Endothelial cell of umbilical vein (primary cell): ENCODE data around the gene HABP2. TPM values are rescaled to one million over a fixed set of nuclear protein-coding genes. Genes with fewer than 3 reads are reported as not detected.

Experiments used
- BruUV-seq: library from RNA; stranded (reverse); fragments of 400-500 nt; replicated peaks from 2 replicates; lab custom pipeline; 2021; lab: Mats Ljungman, UMichigan
- CTCF ChIA-PET: fragments of 300-600, 350-600 bp; sonication (Branson Sonifier 250); formaldehyde crosslinking; loops from one replicate; lab custom pipeline; 2021; ENCODE audit warnings: antibody characterized with exemption, inconsistent platforms; lab: Charles Lee
- POLR2A ChIA-PET: fragments of 300-600, 350-600 bp; sonication (Branson Sonifier 250); formaldehyde crosslinking; loops from one replicate; lab custom pipeline; 2021; ENCODE audit warnings: antibody characterized with exemption, inconsistent platforms; lab: Charles Lee
- DNase-seq: peaks from one replicate; pipeline ENCODE4 v3.0.0-alpha.2; 2011; ENCODE audit warnings: low read depth, low spot score
- FAIRE-seq: peaks from 2 replicates; lab custom pipeline; 2011; peaks lifted over from hg19 to GRCh38; lab: Jason Lieb, UNC
- H2AFZ ChIP-seq: 2 replicates; pipeline ENCODE4 v1.6.0; 2012; ENCODE audit warnings: low read depth, low read length, control low read depth, inconsistent platforms
- H3K27ac ChIP-seq: 2 replicates; pipeline ENCODE4 v1.5.1; 2011; ENCODE audit warnings: low read depth, mild to moderate bottlenecking, control low read depth, low read length, moderate library complexity; ENCODE audit not compliant: insufficient read depth
- H3K27me3 ChIP-seq, 2 experiments: 2 replicates each; pipeline versions ENCODE4 v1.6.0 to v1.6.1; 2011; ENCODE audit warnings: low read length in 2 of 2, mixed read lengths in 1 of 2; ENCODE audit not compliant: control insufficient read depth in 2 of 2, insufficient read depth in 2 of 2
- H3K36me3 ChIP-seq, 2 experiments: 2 replicates in 1 of 2; 3 replicates in 1 of 2; pipeline ENCODE4 v1.5.1; 2011; ENCODE audit warnings: low read length in 2 of 2, mild to moderate bottlenecking in 1 of 2, moderate library complexity in 1 of 2; ENCODE audit not compliant: control insufficient read depth in 2 of 2, insufficient read depth in 2 of 2; ENCODE audit errors: extremely low read depth in 1 of 2
- H3K4me1 ChIP-seq: 3 replicates; pipeline ENCODE4 v1.5.1; 2011; ENCODE audit warnings: mild to moderate bottlenecking, low read length; ENCODE audit not compliant: control insufficient read depth, insufficient read depth; ENCODE audit errors: extremely low read depth
- H3K4me2 ChIP-seq: 2 replicates; pipeline ENCODE4 v1.6.1; 2011; ENCODE audit warnings: low read length, control low read depth, mixed read lengths; ENCODE audit not compliant: insufficient read depth
- H3K4me3 ChIP-seq, 3 experiments: fragments of 200-600 bp in 1 of 3; sonication (generic), shearing (Covaris generic) in 1 of 3; replicated peaks in 1 of 3; 2 replicates each; pipeline ENCODE4 v1.5.1; 2011 to 2016; ENCODE audit warnings: control low read depth in 3 of 3, low read length in 3 of 3, mild to moderate bottlenecking in 2 of 3, inconsistent platforms in 1 of 3, low read depth in 1 of 3, moderate library complexity in 1 of 3; ENCODE audit not compliant: insufficient read depth in 1 of 3
- H3K79me2 ChIP-seq: 2 replicates; pipeline ENCODE4 v1.6.0; 2012; ENCODE audit warnings: low read length, inconsistent platforms; ENCODE audit not compliant: control insufficient read depth, insufficient read depth
- H3K9ac ChIP-seq: replicated peaks from 2 replicates; pipeline ENCODE3; 2011; ENCODE audit warnings: low read length, control low read depth; ENCODE audit not compliant: insufficient read depth; ENCODE audit errors: extremely low read depth
- H3K9me1 ChIP-seq: replicated peaks from 3 replicates; pipeline ENCODE4 v1.6.0; 2011; ENCODE audit warnings: mild to moderate bottlenecking, low read length; ENCODE audit not compliant: control insufficient read depth, insufficient read depth; ENCODE audit errors: extremely low read depth
- H3K9me3 ChIP-seq: replicated peaks from 2 replicates; pipeline ENCODE4 v1.5.1; 2012; ENCODE audit warnings: low read length, inconsistent platforms; ENCODE audit not compliant: control insufficient read depth, insufficient read depth
- H4K20me1 ChIP-seq: replicated peaks from 2 replicates; pipeline ENCODE3; 2011; ENCODE audit warnings: mild to moderate bottlenecking, low read length; ENCODE audit not compliant: control insufficient read depth, insufficient read depth; ENCODE audit errors: extremely low read depth
- CTCF ChIP-seq, 2 donors: IDR thresholded peaks; 1 replicate in 1 of 2; 2 replicates in 1 of 2; pipeline ENCODE4 v1.5.1; 2011; ENCODE audit warnings: low read length in 2 of 2, mild to moderate bottlenecking in 2 of 2, moderate library complexity in 2 of 2, control low read depth in 1 of 2, inconsistent platforms in 1 of 2, low read depth in 1 of 2; ENCODE audit not compliant: insufficient read depth in 1 of 2; ENCODE audit errors: extremely low read depth in 1 of 2
- EZH2 ChIP-seq: IDR thresholded peaks from 2 replicates; pipeline ENCODE4 v1.6.1; 2012; ENCODE audit warnings: borderline replicate concordance, low read depth, mild to moderate bottlenecking, moderate library complexity, low read length, inconsistent platforms; ENCODE audit not compliant: severe bottlenecking
- FOS ChIP-seq: IDR thresholded peaks from 2 replicates; pipeline ENCODE4 v1.6.1; 2011; ENCODE audit warnings: mild to moderate bottlenecking, low read length, moderate library complexity, borderline replicate concordance; ENCODE audit not compliant: insufficient read depth
- GATA2 ChIP-seq: IDR thresholded peaks from 2 replicates; pipeline ENCODE4 v1.7.0; 2011; ENCODE audit warnings: low read depth, mild to moderate bottlenecking, moderate library complexity, mixed read lengths, low read length; ENCODE audit not compliant: insufficient read length, insufficient read depth
- JUN ChIP-seq: IDR thresholded peaks from 2 replicates; pipeline ENCODE4 v1.6.1; 2011; ENCODE audit warnings: borderline replicate concordance, low read depth; ENCODE audit not compliant: insufficient read length, insufficient read depth
- MAX ChIP-seq: IDR thresholded peaks from 2 replicates; pipeline ENCODE4 v1.6.1; 2011; ENCODE audit not compliant: insufficient read depth, insufficient read length
- MYC ChIP-seq: IDR thresholded peaks from one replicate; pipeline ENCODE4 v1.6.1; 2011; ENCODE audit warnings: mild to moderate bottlenecking, low read depth, low read length
- POLR2A ChIP-seq: IDR thresholded peaks from 2 replicates; pipeline ENCODE4 v1.6.1; 2012; ENCODE audit warnings: low read depth, mild to moderate bottlenecking, control low read depth, low read length
- POLR2AphosphoS5 ChIP-seq: IDR thresholded peaks from 2 replicates; pipeline ENCODE4 v1.6.1; 2012; ENCODE audit warnings: low read depth, mild to moderate bottlenecking, control low read depth, low read length, moderate library complexity; ENCODE audit not compliant: insufficient read depth
- dilution Hi-C: fragments of 300-500 bp; cut with MboI; formaldehyde crosslinking; loops from one replicate; pipeline ENCODE4 v1.15.0; 2019; ENCODE audit warnings: low sequenced_read_pairs; ENCODE audit not compliant: extremely low pct_ligation_motif_present
- intact Hi-C: fragments of 100-400 bp; cut with micrococcal nuclease; formaldehyde crosslinking; loops from one replicate; pipeline ENCODE4 v1.10.0; 2022
- polyA plus RNA-seq, 4 experiments: library from polyadenylated mRNA; depleted of rRNA in 3 of 4; stranded (reverse) in 3 of 4; unstranded in 1 of 4; fragments of >200 nt; gene quantifications; 2 replicates each; pipeline versions ENCODE4 v1.2.1 to v1.2.3, GENCODE V29; 2011 to 2012; ENCODE audit warnings: missing spikeins in 1 of 4
- total RNA-seq: library from RNA; stranded (reverse); gene quantifications from 2 replicates; pipeline ENCODE4 v1.2.3, GENCODE V29; 2021

HABP2 gene
- total and polyA plus RNA-seq, 2 donors (not counting 3 experiments of a cell fraction or from before 2014, with no cell fraction given) = 0.04 TPM; not detected in 1

GRCh38 chr10:113557424-113557862 lies 4.6 kb downstream of the HABP2 start:
- ChIA-PET CTCF (interaction anchor here (0.9 to 1.4 kb wide), 2 partner anchors 33 to 36 kb away, joined by 4 to 5 read pairs; no protein-coding TSS in a partner anchor), POLR2A (no interaction called here)
- Histone ChIP-seq H3K4me1 (peaks cover 30% of the 10 kb centered on the region), H3K9me1 (no peaks in the 10 kb centered on the region), H2AFZ (peak overlapping the region; percentile 89), H4K20me1 (no peaks in the 10 kb centered on the region), H3K9me3 (no peaks in the 10 kb centered on the region), H3K4me2 (peak overlapping the region; percentile 45), H3K27me3 (no peaks in the 10 kb centered on the region), H3K4me3 (no peak overlapping the region), H3K27ac (peak overlapping the region; percentile 50), H3K9ac (no peak overlapping the region), H3K36me3 (no peaks in the 10 kb centered on the region), H3K79me2 (no peaks in the 10 kb centered on the region)
- TF ChIP-seq POLR2AphosphoS5 = peak; percentile 34
- TF ChIP-seq GATA2 = peak; percentile 33
- peak; percentile 68 for TF ChIP-seq FOS
- TF ChIP-seq CTCF (IDR thresholded peaks at IDR 0.05; ENCODE audit: extremely low read depth in 1 of 2, insufficient read depth in 1 of 2, low read depth in 1 of 2, low read length in 2 of 2) = no peak
- FAIRE-seq (peak; percentile 87), DNase-seq (peak; percentile 94)
- intact Hi-C loops = loop anchor here (10.0 kb wide), 1 partner anchor 533 kb away; no protein-coding TSS in a partner anchor
- dilution Hi-C loops = no loop called here
- BruUV-seq = no TSS peak

GRCh38 chr10:113557903-113558321 lies 5.1 kb downstream of the HABP2 start:
- no peaks in the 10 kb centered on the region for H3K9me1 ChIP-seq
- TF ChIP-seq CTCF (IDR thresholded peaks at IDR 0.05; ENCODE audit: extremely low read depth in 1 of 2, insufficient read depth in 1 of 2, low read depth in 1 of 2, low read length in 2 of 2) (no peak), POLR2AphosphoS5 (no peak), GATA2 (no peak), MAX (no peak), FOS (no peak), JUN (no peak), POLR2A (no peak), MYC (no peak), EZH2 (no peak)
- no peak overlapping the region for H3K4me3 ChIP-seq
- no peaks in the 10 kb centered on the region for H4K20me1 ChIP-seq
- dilution Hi-C loops = no loop called here
- no peaks in the 10 kb centered on the region for H3K9me3 ChIP-seq
- peak overlapping the region; percentile 50 for H3K27ac ChIP-seq
- BruUV-seq = no TSS peak
- DNase-seq (no peak), FAIRE-seq (no peak)
- H3K36me3 ChIP-seq = no peaks in the 10 kb centered on the region
- no peak overlapping the region for H3K9ac ChIP-seq
- POLR2A ChIA-PET = no interaction called here
- H3K79me2 ChIP-seq = no peaks in the 10 kb centered on the region
- H2AFZ ChIP-seq = peak overlapping the region; percentile 89
- intact Hi-C loops = loop anchor here (10.0 kb wide), 1 partner anchor 533 kb away; no protein-coding TSS in a partner anchor
- H3K27me3 ChIP-seq = no peaks in the 10 kb centered on the region
- H3K4me2 ChIP-seq = peak overlapping the region; percentile 45
- H3K4me1 ChIP-seq = peaks cover 34% of the 10 kb centered on the region
- CTCF ChIA-PET = interaction anchor here (0.9 to 1.4 kb wide), 2 partner anchors 33 to 37 kb away, joined by 4 to 5 read pairs; no protein-coding TSS in a partner anchor
